Ammon's horn (tissue), 1 donor: Measurements from ENCODE around the gene HBZ.
"Not testable (repeated sequence)": the region's sequence is repeated elsewhere in the genome, so short reads cannot be mapped to it uniquely, and the experiment has no call there.

Source experiments
- DNase-seq: peaks from one replicate; pipeline ENCODE4 v3.0.0-alpha.2; 2016; ENCODE audit warnings: low spot score

Gene HBZ

DNA sequence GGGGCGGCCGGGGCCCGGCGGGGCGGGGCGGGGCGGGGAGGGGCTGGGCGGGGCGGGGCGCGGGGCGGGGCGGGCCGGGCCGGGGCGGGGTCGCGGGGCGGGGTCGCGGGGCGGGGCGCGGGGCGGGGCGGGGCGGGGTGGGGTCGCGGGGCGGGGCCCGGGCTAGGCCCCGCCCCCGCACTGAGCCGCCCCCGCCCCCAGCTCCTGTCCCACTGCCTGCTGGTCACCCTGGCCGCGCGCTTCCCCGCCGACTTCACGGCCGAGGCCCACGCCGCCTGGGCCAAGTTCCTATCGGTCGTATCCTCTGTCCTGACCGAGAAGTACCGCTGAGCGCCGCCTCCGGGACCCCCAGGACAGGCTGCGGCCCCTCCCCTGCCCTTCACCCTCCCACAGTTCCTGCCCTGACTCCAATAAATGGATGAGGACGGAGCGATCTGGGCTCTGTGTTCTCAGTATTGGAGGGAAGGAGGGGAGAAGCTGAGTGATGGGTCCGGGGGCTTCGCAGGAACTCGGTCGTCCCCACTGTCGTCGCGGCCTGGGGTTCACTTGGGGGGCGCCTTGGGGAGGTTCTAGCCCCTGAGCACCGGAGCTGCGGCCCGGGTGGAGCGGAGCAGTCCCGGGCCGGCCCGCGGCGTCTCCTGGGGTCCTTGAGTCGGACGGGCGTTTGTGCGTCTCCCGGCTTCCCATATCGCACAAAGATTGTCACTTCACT, 12.5 kb downstream of the HBZ start:
- DNase-seq = no peak

DNA sequence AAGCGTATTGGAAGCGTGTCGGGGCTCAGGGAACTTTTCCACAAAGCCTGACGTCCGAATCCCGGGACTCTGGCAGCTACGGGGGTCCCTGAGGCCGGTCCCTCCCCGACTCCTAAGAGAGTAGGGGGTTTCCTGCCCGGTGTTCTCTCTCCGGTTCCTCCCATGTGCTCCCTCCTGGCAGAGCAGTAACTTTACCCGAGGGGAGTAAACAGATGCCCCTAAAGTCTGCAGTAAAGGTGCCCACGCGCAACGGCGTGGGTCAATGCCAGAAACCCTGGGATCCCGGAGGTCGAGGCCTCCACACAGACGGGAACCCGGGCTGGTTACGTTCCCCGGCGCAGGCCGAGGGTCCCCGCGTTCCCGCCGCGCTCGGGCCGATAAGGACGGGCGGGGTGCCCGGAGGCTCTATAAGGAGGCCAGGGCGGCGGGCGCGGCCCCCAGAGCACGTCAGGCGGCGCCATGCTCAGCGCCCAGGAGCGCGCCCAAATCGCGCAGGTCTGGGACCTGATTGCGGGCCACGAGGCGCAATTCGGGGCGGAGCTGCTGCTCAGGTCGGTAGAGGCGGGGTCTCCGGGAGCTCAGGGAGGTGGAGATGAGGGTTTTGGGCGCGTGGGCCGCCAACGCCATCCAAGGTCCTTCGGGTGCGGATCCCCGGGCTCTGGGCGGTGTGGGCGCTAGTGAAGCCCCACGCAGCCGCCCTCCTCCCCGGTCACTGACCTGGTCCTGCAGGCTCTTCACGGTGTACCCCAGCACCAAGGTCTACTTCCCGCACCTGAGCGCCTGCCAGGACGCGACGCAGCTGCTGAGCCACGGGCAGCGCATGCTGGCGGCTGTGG, 13.3 kb downstream of the HBZ start, which contains the start of gene HBM:
HBM (plus strand) TSS at position 440 of the 836 bp plus-strand sequence; CDS start at position 460, 20 bp downstream.
- DNase-seq = no peak

DNA sequence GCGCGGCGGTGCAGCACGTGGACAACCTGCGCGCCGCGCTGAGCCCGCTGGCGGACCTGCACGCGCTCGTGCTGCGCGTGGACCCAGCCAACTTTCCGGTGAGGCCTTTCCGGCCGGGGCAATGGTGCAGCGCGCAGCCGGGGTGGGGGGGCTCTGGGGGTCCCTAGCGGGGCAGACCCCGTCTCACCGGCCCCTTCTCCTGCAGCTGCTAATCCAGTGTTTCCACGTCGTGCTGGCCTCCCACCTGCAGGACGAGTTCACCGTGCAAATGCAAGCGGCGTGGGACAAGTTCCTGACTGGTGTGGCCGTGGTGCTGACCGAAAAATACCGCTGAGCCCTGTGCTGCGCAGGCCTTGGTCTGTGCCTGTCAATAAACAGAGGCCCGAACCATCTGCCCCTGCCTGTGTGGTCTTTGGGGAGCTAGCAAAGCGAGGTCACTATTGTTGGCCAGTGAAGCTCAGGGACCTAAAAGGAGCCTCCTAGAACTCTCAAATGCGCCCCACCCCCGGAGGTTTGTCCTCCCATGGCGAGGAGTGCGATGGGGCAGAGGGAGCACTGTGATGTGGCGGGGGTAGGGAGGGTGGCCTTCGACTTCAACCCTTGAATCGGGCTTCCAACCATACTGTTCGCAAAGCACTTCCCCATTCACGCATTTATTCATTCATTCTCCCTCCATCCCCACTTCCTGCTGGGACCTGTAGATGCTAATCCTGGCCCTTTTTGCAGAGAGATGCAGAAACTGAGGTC, 14.1 kb downstream of the HBZ start:
- DNase-seq = no peak

DNA sequence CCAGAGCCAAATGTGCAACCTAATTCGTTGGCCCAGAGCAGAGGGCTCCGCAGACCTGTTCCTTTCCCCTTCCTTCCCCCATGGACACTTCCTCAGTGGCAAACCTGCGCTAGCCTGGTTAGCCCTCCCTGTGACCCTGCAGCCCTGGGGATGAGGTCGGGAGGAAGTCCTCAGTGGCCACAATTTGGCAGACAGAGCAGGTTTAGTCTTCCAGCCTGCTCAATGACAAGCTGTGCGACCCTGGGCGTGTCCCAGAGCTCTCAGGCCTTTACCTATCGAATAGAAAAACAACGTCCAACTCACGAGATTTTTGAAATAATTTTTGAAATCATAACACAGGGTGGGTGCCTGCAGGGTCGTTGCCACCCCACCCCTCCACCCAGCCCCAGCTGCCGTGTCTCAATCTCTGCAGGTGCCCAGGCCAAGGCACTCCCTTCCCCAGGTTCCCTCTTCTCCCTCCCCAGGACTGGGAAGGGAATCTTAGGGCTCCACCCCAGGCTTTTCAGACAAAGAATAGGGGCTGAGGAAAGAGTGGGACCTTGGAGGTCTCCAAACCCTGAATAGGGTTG, 14.8 kb downstream of the HBZ start:
- no peak for DNase-seq

DNA sequence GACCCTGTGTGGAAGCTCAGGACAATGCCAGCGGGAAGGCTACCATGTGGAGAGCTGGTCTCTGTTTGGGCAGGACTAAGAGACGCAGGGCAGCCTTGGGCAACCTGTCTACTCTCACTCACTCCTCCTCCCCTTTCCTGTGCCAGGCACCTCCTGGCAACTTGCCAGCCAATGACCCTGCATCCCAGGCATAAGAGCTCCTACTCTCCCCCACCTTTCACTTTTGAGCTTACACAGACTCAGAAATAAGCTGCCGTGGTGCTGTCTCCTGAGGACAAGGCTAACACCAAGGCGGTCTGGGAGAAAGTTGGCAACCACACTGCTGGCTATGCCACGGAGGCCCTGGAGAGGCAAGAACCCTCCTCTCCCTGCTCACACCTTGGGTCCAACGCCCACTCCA, 16.0 kb downstream of the HBZ start:
- no peak for DNase-seq

DNA sequence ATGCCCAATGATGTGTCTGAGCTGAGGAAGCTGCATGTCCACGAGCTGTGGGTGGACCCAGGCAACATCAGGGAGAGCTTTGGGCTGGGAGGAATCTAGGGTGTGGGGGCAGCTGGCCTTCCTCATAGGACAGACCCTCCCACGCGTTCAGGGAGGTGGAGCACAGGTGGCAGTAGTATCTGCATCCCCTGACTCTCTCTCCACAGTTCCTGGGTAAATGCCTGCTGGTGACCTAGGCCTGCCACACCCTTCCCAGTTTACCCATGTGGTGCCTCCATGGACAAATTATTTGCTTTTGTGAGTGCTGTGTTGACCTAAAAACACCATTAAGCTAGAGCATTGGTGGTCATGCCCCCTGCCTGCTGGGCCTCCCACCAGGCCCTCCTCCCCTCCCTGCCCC, 16.6 kb downstream of the HBZ start:
- DNase-seq = no peak

DNA sequence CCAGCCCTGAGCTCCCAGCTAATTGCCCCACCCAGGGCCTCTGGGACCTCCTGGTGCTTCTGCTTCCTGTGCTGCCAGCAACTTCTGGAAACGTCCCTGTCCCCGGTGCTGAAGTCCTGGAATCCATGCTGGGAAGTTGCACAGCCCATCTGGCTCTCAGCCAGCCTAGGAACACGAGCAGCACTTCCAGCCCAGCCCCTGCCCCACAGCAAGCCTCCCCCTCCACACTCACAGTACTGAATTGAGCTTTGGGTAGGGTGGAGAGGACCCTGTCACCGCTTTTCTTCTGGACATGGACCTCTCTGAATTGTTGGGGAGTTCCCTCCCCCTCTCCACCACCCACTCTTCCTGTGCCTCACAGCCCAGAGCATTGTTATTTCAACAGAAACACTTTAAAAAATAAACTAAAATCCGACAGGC, 17.7 kb downstream of the HBZ start:
- DNase-seq = not testable (repeated sequence)

DNA sequence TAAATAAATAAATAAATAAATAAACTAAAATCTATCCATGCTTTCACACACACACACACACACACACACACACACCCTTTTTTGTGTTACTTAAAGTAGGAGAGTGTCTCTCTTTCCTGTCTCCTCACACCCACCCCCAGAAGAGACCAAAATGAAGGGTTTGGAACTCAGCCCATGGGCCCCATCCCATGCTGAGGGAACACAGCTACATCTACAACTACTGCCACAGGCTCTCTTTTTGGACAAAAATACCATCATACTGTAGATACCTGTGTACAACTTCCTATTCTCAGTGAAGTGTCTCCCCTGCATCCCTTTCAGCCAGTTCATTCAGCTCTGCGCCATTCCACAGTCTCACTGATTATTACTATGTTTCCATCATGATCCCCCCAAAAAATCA, 18.3 kb downstream of the HBZ start:
- no peak for DNase-seq

DNA sequence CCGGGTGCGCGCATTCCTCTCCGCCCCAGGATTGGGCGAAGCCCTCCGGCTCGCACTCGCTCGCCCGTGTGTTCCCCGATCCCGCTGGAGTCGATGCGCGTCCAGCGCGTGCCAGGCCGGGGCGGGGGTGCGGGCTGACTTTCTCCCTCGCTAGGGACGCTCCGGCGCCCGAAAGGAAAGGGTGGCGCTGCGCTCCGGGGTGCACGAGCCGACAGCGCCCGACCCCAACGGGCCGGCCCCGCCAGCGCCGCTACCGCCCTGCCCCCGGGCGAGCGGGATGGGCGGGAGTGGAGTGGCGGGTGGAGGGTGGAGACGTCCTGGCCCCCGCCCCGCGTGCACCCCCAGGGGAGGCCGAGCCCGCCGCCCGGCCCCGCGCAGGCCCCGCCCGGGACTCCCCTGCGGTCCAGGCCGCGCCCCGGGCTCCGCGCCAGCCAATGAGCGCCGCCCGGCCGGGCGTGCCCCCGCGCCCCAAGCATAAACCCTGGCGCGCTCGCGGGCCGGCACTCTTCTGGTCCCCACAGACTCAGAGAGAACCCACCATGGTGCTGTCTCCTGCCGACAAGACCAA, 20.0 kb downstream of the HBZ start, which contains the start of gene HBA2:
HBA2 (plus strand) TSS at position 503 of the 568 bp plus-strand sequence; CDS start at position 540, 37 bp downstream.
- DNase-seq = not testable (repeated sequence)

DNA sequence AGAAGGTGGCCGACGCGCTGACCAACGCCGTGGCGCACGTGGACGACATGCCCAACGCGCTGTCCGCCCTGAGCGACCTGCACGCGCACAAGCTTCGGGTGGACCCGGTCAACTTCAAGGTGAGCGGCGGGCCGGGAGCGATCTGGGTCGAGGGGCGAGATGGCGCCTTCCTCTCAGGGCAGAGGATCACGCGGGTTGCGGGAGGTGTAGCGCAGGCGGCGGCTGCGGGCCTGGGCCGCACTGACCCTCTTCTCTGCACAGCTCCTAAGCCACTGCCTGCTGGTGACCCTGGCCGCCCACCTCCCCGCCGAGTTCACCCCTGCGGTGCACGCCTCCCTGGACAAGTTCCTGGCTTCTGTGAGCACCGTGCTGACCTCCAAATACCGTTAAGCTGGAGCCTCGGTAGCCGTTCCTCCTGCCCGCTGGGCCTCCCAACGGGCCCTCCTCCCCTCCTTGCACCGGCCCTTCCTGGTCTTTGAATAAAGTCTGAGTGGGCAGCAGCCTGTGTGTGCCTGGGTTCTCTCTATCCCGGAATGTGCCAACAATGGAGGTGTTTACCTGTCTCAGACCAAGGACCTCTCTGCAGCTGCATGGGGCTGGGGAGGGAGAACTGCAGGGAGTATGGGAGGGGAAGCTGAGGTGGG, 20.9 kb downstream of the HBZ start:
- not testable (repeated sequence) for DNase-seq

DNA sequence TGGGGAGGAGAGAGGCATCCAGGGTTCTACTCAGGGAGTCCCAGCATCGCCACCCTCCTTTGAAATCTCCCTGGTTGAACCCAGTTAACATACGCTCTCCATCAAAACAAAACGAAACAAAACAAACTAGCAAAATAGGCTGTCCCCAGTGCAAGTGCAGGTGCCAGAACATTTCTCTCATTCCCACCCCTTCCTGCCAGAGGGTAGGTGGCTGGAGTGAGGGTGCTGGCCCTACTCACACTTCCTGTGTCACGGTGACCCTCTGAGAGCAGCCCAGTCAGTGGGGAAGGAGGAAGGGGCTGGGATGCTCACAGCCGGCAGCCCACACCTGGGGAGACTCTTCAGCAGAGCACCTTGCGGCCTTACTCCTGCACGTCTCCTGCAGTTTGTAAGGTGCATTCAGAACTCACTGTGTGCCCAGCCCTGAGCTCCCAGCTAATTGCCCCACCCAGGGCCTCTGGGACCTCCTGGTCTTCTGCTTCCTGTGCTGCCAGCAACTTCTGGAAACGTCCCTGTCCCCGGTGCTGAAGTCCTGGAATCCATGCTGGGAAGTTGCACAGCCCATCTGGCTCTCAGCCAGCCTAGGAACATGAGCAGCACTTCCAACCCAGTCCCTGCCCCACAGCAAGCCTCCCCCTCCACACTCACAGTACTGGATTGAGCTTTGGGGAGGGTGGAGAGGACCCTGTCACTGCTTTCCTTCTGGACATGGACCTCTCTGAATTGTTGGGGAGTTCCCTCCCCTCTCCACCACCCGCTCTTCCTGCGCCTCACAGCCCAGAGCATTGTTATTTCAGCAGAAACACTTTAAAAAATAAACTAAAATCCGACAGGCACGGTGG, 21.7 kb downstream of the HBZ start:
- DNase-seq = not testable (repeated sequence)

DNA sequence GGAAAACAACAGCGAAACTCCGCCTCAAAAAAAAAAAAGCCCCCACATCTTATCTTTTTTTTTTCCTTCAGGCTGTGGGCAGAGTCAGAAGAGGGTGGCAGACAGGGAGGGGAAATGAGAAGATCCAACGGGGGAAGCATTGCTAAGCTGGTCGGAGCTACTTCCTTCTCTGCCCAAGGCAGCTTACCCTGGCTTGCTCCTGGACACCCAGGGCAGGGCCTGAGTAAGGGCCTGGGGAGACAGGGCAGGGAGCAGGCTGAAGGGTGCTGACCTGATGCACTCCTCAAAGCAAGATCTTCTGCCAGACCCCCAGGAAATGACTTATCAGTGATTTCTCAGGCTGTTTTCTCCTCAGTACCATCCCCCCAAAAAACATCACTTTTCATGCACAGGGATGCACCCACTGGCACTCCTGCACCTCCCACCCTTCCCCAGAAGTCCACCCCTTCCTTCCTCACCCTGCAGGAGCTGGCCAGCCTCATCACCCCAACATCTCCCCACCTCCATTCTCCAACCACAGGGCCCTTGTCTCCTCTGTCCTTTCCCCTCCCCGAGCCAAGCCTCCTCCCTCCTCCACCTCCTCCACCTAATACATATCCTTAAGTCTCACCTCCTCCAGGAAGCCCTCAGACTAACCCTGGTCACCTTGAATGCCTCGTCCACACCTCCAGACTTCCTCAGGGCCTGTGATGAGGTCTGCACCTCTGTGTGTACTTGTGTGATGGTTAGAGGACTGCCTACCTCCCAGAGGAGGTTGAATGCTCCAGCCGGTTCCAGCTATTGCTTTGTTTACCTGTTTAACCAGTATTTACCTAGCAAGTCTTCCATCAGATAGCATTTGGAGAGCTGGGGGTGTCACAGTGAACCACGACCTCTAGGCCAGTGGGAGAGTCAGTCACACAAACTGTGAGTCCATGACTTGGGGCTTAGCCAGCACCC, 22.8 kb downstream of the HBZ start:
- DNase-seq = no peak

DNA sequence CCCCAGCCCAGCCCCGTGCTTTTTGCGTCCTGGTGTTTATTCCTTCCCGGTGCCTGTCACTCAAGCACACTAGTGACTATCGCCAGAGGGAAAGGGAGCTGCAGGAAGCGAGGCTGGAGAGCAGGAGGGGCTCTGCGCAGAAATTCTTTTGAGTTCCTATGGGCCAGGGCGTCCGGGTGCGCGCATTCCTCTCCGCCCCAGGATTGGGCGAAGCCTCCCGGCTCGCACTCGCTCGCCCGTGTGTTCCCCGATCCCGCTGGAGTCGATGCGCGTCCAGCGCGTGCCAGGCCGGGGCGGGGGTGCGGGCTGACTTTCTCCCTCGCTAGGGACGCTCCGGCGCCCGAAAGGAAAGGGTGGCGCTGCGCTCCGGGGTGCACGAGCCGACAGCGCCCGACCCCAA, 23.6 kb downstream of the HBZ start:
- DNase-seq = not testable (repeated sequence)

DNA sequence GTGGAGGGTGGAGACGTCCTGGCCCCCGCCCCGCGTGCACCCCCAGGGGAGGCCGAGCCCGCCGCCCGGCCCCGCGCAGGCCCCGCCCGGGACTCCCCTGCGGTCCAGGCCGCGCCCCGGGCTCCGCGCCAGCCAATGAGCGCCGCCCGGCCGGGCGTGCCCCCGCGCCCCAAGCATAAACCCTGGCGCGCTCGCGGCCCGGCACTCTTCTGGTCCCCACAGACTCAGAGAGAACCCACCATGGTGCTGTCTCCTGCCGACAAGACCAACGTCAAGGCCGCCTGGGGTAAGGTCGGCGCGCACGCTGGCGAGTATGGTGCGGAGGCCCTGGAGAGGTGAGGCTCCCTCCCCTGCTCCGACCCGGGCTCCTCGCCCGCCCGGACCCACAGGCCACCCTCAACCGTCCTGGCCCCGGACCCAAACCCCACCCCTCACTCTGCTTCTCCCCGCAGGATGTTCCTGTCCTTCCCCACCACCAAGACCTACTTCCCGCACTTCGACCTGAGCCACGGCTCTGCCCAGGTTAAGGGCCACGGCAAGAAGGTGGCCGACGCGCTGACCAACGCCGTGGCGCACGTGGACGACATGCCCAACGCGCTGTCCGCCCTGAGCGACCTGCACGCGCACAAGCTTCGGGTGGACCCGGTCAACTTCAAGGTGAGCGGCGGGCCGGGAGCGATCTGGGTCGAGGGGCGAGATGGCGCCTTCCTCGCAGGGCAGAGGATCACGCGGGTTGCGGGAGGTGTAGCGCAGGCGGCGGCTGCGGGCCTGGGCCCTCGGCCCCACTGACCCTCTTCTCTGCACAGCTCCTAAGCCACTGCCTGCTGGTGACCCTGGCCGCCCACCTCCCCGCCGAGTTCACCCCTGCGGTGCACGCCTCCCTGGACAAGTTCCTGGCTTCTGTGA, 24.3 kb downstream of the HBZ start, which contains the start of gene HBA1:
HBA1 (plus strand) TSS at position 204 of the 906 bp plus-strand sequence; CDS start at position 241, 37 bp downstream.
- not testable (repeated sequence) for DNase-seq

DNA sequence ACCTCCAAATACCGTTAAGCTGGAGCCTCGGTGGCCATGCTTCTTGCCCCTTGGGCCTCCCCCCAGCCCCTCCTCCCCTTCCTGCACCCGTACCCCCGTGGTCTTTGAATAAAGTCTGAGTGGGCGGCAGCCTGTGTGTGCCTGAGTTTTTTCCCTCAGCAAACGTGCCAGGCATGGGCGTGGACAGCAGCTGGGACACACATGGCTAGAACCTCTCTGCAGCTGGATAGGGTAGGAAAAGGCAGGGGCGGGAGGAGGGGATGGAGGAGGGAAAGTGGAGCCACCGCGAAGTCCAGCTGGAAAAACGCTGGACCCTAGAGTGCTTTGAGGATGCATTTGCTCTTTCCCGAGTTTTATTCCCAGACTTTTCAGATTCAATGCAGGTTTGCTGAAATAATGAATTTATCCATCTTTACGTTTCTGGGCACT, 25.0 kb downstream of the HBZ start:
- no peak for DNase-seq

DNA sequence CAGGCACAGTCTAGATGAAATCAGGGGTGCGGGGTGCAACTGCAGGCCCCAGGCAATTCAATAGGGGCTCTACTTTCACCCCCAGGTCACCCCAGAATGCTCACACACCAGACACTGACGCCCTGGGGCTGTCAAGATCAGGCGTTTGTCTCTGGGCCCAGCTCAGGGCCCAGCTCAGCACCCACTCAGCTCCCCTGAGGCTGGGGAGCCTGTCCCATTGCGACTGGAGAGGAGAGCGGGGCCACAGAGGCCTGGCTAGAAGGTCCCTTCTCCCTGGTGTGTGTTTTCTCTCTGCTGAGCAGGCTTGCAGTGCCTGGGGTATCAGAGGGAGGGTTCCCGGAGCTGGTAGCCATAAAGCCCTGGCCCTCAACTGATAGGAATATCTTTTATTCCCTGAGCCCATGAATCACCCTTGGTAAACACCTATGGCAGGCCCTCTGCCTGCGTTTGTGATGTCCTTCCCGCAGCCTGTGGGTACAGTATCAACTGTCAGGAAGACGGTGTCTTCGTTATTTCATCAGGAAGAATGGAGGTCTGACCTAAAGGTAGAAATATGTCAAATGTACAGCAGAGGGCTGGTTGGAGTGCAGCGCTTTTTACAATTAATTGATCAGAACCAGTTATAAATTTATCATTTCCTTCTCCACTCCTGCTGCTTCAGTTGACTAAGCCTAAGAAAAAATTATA, 25.7 kb downstream of the HBZ start:
- DNase-seq = no peak

DNA sequence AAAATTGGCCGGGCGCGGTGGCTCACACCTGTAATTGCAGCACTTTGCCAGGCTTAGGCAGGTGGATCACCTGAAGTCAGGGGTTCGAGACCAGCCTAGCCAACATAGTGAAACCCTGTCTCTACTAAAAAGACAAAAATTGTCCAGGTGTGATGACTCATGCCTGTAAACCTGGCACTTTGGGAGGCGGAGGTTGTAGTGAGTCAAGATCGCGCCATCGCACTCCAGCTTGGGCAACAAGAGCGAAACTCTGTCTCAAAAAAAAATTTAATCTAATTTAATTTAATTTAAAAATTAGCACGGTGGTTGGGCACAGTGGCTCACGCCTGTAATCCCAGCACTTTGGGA, 26.2 kb downstream of the HBZ start:
- DNase-seq = no peak
